Measurements from ENCODE around the gene SGTB. TPM values are rescaled to one million over a fixed set of nuclear protein-coding genes. Genes with fewer than 3 reads are reported as not detected.
A peak's percentile ranks its signal among the peaks of the same experiment; 100 is the strongest.

SGTB gene
- total RNA-seq, 1 donor from 2014 or later: 15.0 TPM

DNA sequence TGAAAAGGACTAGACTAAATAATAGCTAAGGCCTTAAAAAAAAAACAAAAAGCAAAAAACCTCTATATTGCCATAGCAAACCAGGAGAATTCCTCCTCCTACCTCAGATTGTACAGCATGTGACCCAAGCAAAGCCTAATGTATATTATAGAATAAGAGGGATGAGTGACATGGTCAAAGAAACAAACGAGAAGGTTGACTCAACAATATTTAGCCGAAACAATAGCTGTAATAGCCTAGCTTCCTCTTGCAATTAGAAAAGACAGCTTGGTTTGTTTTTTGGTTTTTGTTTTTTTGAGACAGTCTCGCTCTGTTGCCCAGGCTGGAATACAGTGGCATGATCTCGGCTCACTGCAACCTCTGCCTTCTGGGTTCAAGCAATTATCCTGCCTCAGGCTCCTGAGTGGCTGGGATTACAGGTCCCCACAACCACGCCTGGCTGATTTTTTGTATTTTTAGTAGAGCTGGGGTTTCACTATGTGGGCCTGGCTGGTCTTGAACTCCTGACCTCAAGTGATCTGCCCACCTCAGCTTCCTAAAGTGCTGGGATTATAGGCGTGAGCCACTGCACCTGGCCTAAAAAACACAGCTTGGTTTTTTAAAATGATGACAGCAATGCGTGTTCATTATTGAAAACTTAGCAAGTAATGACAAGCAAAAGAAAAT lies 5.7 kb upstream of the SGTB start:
- no peaks in the 10 kb centered on the region for H3K27me3 Mint-ChIP-seq (ENCODE audit: low read depth)
- H3K36me3 Mint-ChIP-seq (ENCODE audit: low read depth): peaks cover 7% of the 10 kb centered on the region
- peak overlapping the region; percentile 52 for H3K4me3 Mint-ChIP-seq
- no peak for DNase-seq (ENCODE audit: low read depth, low spot score)
- H3K9me3 Mint-ChIP-seq: no peaks in the 10 kb centered on the region
- H3K4me1 Mint-ChIP-seq: peaks cover 16% of the 10 kb centered on the region
- TF ChIP-seq CTCF (conservative IDR thresholded peaks at IDR 0.05): no peak
- H3K27ac Mint-ChIP-seq (ENCODE audit: unreplicated experiment): no peak overlapping the region

GRCh38 chr5:65722575-65723403 lies 880 bp upstream of the SGTB start:
- Mint-ChIP-seq H3K4me3 (peak overlapping the region; percentile 93), H3K4me1 (peaks cover 24% of the 10 kb centered on the region), H3K9me3 (no peaks in the 10 kb centered on the region), H3K27me3 (ENCODE audit: low read depth) (no peaks in the 10 kb centered on the region), H3K36me3 (ENCODE audit: low read depth) (no peaks in the 10 kb centered on the region), H3K27ac (ENCODE audit: unreplicated experiment) (peak overlapping the region; percentile 98)
- TF ChIP-seq CTCF (conservative IDR thresholded peaks at IDR 0.05): no peak
- peak; percentile 29 for DNase-seq (ENCODE audit: low read depth, low spot score)

- H3K4me1 Mint-ChIP-seq: peaks cover 24% of the 10 kb centered on the region
- H3K9me3 Mint-ChIP-seq: no peaks in the 10 kb centered on the region
- TF ChIP-seq CTCF (conservative IDR thresholded peaks at IDR 0.05): no peak
- no peaks in the 10 kb centered on the region for H3K27me3 Mint-ChIP-seq (ENCODE audit: low read depth)
- H3K27ac Mint-ChIP-seq (ENCODE audit: unreplicated experiment): no peak overlapping the region
- DNase-seq (ENCODE audit: low read depth, low spot score): peak; percentile 29
- peak overlapping the region; percentile 94 for H3K4me3 Mint-ChIP-seq
- no peaks in the 10 kb centered on the region for H3K36me3 Mint-ChIP-seq (ENCODE audit: low read depth)
Observed at GRCh38 chr5:65721050-65721719, 724 bp downstream of the SGTB start.

GRCh38 chr5:65718576-65719310 lies 3.2 kb downstream of the SGTB start:
- peaks cover 15% of the 10 kb centered on the region for H3K4me1 Mint-ChIP-seq
- no peaks in the 10 kb centered on the region for H3K27me3 Mint-ChIP-seq (ENCODE audit: low read depth)
- no peak for TF ChIP-seq CTCF (conservative IDR thresholded peaks at IDR 0.05)
- no peak for DNase-seq (ENCODE audit: low read depth, low spot score)
- H3K9me3 Mint-ChIP-seq: no peaks in the 10 kb centered on the region
- H3K27ac Mint-ChIP-seq (ENCODE audit: unreplicated experiment): no peak overlapping the region
- peaks cover 3% of the 10 kb centered on the region for H3K36me3 Mint-ChIP-seq (ENCODE audit: low read depth)
- H3K4me3 Mint-ChIP-seq: peak overlapping the region; percentile 29

GRCh38 chr5:65708145-65708544 lies 13.8 kb downstream of the SGTB start:
- H3K4me3 Mint-ChIP-seq: no peak overlapping the region
- no peaks in the 10 kb centered on the region for H3K27me3 Mint-ChIP-seq (ENCODE audit: low read depth)
- no peaks in the 10 kb centered on the region for H3K9me3 Mint-ChIP-seq
- peaks cover 11% of the 10 kb centered on the region for H3K36me3 Mint-ChIP-seq (ENCODE audit: low read depth)
- no peak for DNase-seq (ENCODE audit: low read depth, low spot score)
- no peak for TF ChIP-seq CTCF (conservative IDR thresholded peaks at IDR 0.05)
- H3K27ac Mint-ChIP-seq (ENCODE audit: unreplicated experiment): no peak overlapping the region
- H3K4me1 Mint-ChIP-seq: no peaks in the 10 kb centered on the region

Data from neural crest cell (in vitro differentiated cells).